AG09319 (cell line): ENCODE results near the gene ERAS.

ENCODE experiments used
- DNase-seq: peaks from one replicate; pipeline ENCODE4 v3.0.0-alpha.2; 2010; ENCODE audit warnings: low read depth; ENCODE audit errors: extremely low read depth
- TF ChIP-seq, protein P1 (sequence below): IDR thresholded peaks from 2 replicates; pipeline ENCODE4 v1.5.1; 2011; ENCODE audit warnings: low read depth, mild to moderate bottlenecking, inconsistent platforms, low read length, moderate library complexity

ERAS gene

GRCh38 chrX:48800574-48801279, 25.6 kb upstream of the ERAS start:
- TF ChIP-seq, protein P1, sequence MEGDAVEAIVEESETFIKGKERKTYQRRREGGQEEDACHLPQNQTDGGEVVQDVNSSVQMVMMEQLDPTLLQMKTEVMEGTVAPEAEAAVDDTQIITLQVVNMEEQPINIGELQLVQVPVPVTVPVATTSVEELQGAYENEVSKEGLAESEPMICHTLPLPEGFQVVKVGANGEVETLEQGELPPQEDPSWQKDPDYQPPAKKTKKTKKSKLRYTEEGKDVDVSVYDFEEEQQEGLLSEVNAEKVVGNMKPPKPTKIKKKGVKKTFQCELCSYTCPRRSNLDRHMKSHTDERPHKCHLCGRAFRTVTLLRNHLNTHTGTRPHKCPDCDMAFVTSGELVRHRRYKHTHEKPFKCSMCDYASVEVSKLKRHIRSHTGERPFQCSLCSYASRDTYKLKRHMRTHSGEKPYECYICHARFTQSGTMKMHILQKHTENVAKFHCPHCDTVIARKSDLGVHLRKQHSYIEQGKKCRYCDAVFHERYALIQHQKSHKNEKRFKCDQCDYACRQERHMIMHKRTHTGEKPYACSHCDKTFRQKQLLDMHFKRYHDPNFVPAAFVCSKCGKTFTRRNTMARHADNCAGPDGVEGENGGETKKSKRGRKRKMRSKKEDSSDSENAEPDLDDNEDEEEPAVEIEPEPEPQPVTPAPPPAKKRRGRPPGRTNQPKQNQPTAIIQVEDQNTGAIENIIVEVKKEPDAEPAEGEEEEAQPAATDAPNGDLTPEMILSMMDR = no peak
- DNase-seq = no peak

GRCh38 chrX:48801280-48802088, 24.8 kb upstream of the ERAS start, which contains the start of gene HDAC6:
Gene HDAC6, plus strand, starts transcription at chrX:48802067. Its CDS starts 626 bp downstream, at chrX:48802693.
- DNase-seq = peak; percentile 95
- TF ChIP-seq, protein P1 = no peak

GRCh38 chrX:48802089-48802904, 24.0 kb upstream of the ERAS start:
- peak; percentile 27 for DNase-seq
- TF ChIP-seq, protein P1 = no peak

DNA sequence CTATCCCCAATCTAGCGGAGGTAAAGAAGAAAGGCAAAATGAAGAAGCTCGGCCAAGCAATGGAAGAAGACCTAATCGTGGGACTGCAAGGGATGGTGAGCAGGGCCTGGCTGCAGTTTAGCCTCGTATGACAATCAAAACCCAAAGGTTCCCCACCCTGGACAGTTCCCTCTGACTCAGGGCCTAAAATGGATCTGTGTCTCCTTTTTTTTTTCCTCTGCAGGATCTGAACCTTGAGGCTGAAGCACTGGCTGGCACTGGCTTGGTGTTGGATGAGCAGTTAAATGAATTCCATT, 23.5 kb upstream of the ERAS start:
- TF ChIP-seq, protein P1 = no peak
- DNase-seq = no peak

GRCh38 chrX:48806081-48806480, 20.2 kb upstream of the ERAS start:
- DNase-seq = no peak
- TF ChIP-seq, protein P1 = no peak

DNA sequence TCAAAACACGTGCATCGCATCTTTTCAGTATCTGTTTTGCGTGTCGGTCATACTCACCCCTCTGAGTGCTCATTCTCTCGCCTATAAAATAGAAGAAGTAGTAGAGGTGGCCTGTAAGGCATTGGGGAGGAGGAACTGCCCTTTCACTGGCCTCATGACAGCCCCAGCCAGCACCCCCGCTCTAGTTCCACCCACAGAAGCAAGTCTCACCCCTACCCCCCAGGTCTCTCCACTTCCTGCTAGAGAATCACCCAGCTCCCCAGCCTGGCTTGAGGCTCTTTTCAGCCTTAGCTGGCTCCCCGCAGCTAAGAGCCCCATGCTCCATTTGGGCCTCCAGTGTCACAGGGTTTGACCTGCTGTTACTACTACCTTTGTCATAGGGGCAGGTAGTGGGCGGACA, 12.7 kb upstream of the ERAS start:
- TF ChIP-seq, protein P1 = no peak
- no peak for DNase-seq
